Astrocyte (in vitro differentiated cells and primary cell): ENCODE data around the gene HSPB7.

Experiments
- CTCF ChIP-seq: IDR thresholded peaks from 2 replicates; pipeline ENCODE4 v1.5.1; 2011; ENCODE audit warnings: low read depth, mild to moderate bottlenecking, inconsistent platforms, low read length, moderate library complexity; ENCODE audit not compliant: insufficient read depth
- EZH2 ChIP-seq: IDR thresholded peaks from 2 replicates; pipeline ENCODE4 v1.6.1; 2012; ENCODE audit warnings: mild to moderate bottlenecking, low read length, inconsistent platforms; ENCODE audit not compliant: insufficient read depth

DNA sequence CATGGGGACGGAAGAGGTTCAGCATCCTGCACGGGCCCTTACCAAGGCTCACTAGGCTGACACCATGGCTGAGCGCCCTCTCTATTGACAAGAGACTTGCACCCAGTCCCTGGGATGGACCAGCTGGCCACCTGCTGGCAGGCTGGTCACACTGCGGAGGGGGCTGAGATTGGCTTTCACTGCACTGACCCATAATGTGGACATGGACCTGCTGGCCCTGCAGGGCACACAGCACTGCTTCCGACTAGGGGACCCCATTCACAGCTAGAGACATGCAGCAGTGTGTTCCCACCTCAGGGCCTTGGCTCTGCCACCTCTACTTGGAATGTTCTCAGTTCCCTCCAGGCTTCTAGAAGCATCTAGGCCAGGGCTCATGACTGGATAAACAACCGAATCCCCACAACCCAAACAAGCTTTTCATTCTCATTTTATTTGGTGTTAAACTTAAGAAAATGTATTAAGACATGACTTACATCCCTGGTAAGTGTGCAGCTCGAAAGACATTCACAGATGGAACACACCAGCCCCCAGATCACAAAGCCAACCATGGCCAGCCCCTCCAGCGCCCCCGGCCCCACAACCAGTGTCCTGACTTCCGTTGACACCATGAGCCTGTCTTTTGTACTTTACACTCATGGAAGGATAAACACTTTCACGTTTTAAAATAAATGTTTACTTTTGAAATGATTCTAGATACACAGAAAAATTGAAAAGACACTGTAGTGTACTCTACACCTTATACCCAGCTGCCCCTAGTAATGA is 23.1 kb downstream of the HSPB7 start:
- TF ChIP-seq CTCF (peak; percentile 78), EZH2 (no peak)
